Measurements from ENCODE around the gene SRGAP3.

DNA sequence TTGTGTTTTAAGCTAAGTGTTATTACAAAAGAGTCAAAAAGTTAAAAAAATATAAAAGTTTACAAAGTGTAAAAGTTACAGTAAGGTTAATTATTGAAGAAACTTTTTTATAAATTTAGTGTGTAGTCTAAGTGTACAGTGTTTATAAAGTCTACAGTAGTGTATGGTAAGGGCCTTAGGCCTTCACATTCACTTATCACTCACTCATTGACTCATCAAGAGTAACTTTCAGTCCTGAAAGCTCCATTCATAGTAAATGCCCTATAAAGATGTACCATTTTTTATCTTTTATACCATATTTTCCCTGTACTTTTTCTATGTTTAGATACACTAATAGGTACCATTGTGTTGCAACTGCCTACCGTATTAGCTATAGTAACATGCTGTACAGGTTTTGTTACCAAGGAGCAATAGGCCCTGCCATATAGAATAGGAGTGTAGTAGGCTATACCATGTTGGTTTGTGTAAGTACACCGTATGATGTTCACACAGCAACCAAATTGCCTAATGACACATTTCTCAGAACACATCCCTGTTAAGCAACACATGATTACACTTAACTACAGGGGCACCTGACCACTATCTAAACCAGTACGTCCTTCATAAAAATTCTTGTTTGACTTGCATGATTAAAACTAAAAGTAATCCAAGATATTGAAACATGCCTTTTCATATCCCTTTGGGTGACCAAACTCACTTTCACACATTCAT lies 303.4 kb downstream of the SRGAP3 start:
- TF ChIP-seq, protein P1, sequence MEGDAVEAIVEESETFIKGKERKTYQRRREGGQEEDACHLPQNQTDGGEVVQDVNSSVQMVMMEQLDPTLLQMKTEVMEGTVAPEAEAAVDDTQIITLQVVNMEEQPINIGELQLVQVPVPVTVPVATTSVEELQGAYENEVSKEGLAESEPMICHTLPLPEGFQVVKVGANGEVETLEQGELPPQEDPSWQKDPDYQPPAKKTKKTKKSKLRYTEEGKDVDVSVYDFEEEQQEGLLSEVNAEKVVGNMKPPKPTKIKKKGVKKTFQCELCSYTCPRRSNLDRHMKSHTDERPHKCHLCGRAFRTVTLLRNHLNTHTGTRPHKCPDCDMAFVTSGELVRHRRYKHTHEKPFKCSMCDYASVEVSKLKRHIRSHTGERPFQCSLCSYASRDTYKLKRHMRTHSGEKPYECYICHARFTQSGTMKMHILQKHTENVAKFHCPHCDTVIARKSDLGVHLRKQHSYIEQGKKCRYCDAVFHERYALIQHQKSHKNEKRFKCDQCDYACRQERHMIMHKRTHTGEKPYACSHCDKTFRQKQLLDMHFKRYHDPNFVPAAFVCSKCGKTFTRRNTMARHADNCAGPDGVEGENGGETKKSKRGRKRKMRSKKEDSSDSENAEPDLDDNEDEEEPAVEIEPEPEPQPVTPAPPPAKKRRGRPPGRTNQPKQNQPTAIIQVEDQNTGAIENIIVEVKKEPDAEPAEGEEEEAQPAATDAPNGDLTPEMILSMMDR (IDR thresholded peaks at IDR 0.05 in 2 of 3, conservative IDR thresholded peaks at IDR 0.05 in 1 of 3; ENCODE audit: control insufficient read depth in 2 of 3, extremely low read depth in 1 of 3, insufficient read depth in 1 of 3, low read depth in 3 of 3, low read length in 3 of 3) = no peak
- TF ChIP-seq POLR2AphosphoS5 (IDR thresholded peaks at IDR 0.05; ENCODE audit: low read length) = no peak
